HG03064 (cell line): ENCODE data around the gene IL4R.
"Not testable (repeated sequence)": the region's sequence is repeated elsewhere in the genome, so short reads cannot be mapped to it uniquely, and the experiment has no call there.

ENCODE experiments used
- ATAC-seq: cut with Tn5 transposase; IDR thresholded peaks from one replicate; pipeline ENCODE4 v1.9.1; 2021; ENCODE audit warnings: low read depth; ENCODE audit not compliant: unreplicated experiment

The IL4R gene

GRCh38 chr16:27313422-27314160 lies at the start of gene IL4R:
IL4R (plus strand) TSS chr16:27313974; CDS start chr16:27340204, 26,230 bp downstream.
- ATAC-seq, result no peak

GRCh38 chr16:27264151-27264550 lies 49.6 kb upstream of the IL4R start:
- no peak for ATAC-seq

- ATAC-seq, result no peak
Measured at GRCh38 chr16:27265982-27266381, 47.8 kb upstream of the IL4R start.

GRCh38 chr16:27267037-27267677 lies 46.6 kb upstream of the IL4R start:
- ATAC-seq, result no peak

GRCh38 chr16:27268376-27269299 lies 45.1 kb upstream of the IL4R start, which contains the start of gene NSMCE1:
NSMCE1 (minus strand) TSS chr16:27268772; CDS start chr16:27257570, 11,202 bp downstream.
- ATAC-seq, result peak; percentile 68

GRCh38 chr16:27269300-27270150 lies 44.2 kb upstream of the IL4R start:
- ATAC-seq, result no peak

- no peak for ATAC-seq
Measured at GRCh38 chr16:27270349-27270748, 43.4 kb upstream of the IL4R start.

- no peak for ATAC-seq
Measured at GRCh38 chr16:27272076-27272475, 41.7 kb upstream of the IL4R start.

GRCh38 chr16:27272697-27273096 lies 41.1 kb upstream of the IL4R start:
- ATAC-seq, result not testable (repeated sequence)

GRCh38 chr16:27273330-27273669 lies 40.5 kb upstream of the IL4R start:
- no peak for ATAC-seq

GRCh38 chr16:27273670-27274423 lies 39.9 kb upstream of the IL4R start:
- no peak for ATAC-seq

GRCh38 chr16:27274424-27274874 lies 39.3 kb upstream of the IL4R start:
- not testable (repeated sequence) for ATAC-seq

GRCh38 chr16:27275394-27275793 lies 38.4 kb upstream of the IL4R start:
- no peak for ATAC-seq

GRCh38 chr16:27281243-27281642 lies 32.5 kb upstream of the IL4R start:
- ATAC-seq, result no peak

- no peak for ATAC-seq
Measured at GRCh38 chr16:27284865-27285675, 28.7 kb upstream of the IL4R start.

- no peak for ATAC-seq
Measured at GRCh38 chr16:27285676-27286196, 28.0 kb upstream of the IL4R start.

- ATAC-seq, result no peak
Measured at GRCh38 chr16:27286451-27286850, 27.3 kb upstream of the IL4R start.

- ATAC-seq, result no peak
Measured at GRCh38 chr16:27287051-27287811, 26.5 kb upstream of the IL4R start.
